Activated B cell treated with CpG ODN at 0.5 μM for 24 hours (primary cell): ENCODE results near the gene SLC25A33. TPM values are rescaled to one million over a fixed set of nuclear protein-coding genes. Genes with fewer than 3 reads are reported as not detected.
"Not testable (repeated sequence)": the region's sequence is repeated elsewhere in the genome, so short reads cannot be mapped to it uniquely, and the experiment has no call there.

Experiments used
- ATAC-seq: fragments of 200-7000 bp; cut with Tn5 transposase; one replicate; pipeline ENCODE4 v1.10.0; 2021; ENCODE audit warnings: low read depth, mild to moderate bottlenecking, moderate library complexity
- CTCF ChIA-PET: fragments of 350-600 bp; sonication (Branson Sonifier 250); formaldehyde crosslinking; loops from one replicate; lab custom pipeline; 2021; ENCODE audit warnings: antibody characterized with exemption; lab: Charles Lee
- POLR2A ChIA-PET: fragments of 350-600 bp; sonication (Branson Sonifier 250); formaldehyde crosslinking; loops from one replicate; lab custom pipeline; 2021; ENCODE audit warnings: antibody characterized with exemption; lab: Charles Lee
- DNase-seq: peaks from one replicate; pipeline ENCODE4 v3.0.0; 2022
- H3K27ac Mint-ChIP-seq: one replicate; pipeline ENCODE4 v1.8.0; 2020; ENCODE audit warnings: mixed read lengths
- H3K27me3 Mint-ChIP-seq: one replicate; pipeline ENCODE4 v1.8.0; 2021; ENCODE audit warnings: mixed read lengths
- H3K36me3 Mint-ChIP-seq: one replicate; pipeline ENCODE4 v1.8.0; 2021; ENCODE audit warnings: low read depth, mixed read lengths
- H3K4me1 Mint-ChIP-seq: one replicate; pipeline ENCODE4 v1.8.0; 2021; ENCODE audit warnings: mixed read lengths
- H3K4me3 Mint-ChIP-seq: one replicate; pipeline ENCODE4 v1.8.0; 2020; ENCODE audit warnings: mild to moderate bottlenecking, mixed read lengths
- H3K9me3 Mint-ChIP-seq: one replicate; pipeline ENCODE4 v1.8.0; 2020; ENCODE audit warnings: mixed read lengths
- CTCF ChIP-seq: fragments of 200-600 bp; IDR thresholded peaks from one replicate; pipeline ENCODE4 v1.8.0; 2022; ENCODE audit warnings: antibody characterized with exemption, mild to moderate bottlenecking
- intact Hi-C: fragments of 100-400 bp; cut with micrococcal nuclease; formaldehyde crosslinking; loops from one replicate; pipeline ENCODE4 v1.15.1; 2024
- total RNA-seq: library from RNA; stranded (reverse); gene quantifications from 2 replicates; pipeline ENCODE4 v1.2.3, GENCODE V29; 2022

SLC25A33 gene
- total RNA-seq, 1 donor from 2014 or later: 7.5 TPM

- Mint-ChIP-seq H3K36me3 (no peaks in the 10 kb centered on the region), H3K27me3 (peaks cover 4% of the 10 kb centered on the region), H3K9me3 (no peaks in the 10 kb centered on the region), H3K4me3 (no peak overlapping the region), H3K4me1 (no peaks in the 10 kb centered on the region), H3K27ac (no peak overlapping the region)
- ATAC-seq (no peak), DNase-seq (no peak)
- ChIA-PET CTCF (interaction anchor here (1.1 kb wide), 1 partner anchor 16 kb away, joined by 3 read pairs; no protein-coding TSS in a partner anchor), POLR2A (no interaction called here)
- intact Hi-C loops: no loop called here
- TF ChIP-seq CTCF: no peak
Observed at GRCh38 chr1:9506901-9507300, 32.4 kb upstream of the SLC25A33 start.

- CTCF ChIA-PET: no interaction called here
- no peak for TF ChIP-seq CTCF
- ATAC-seq (no peak), DNase-seq (no peak)
- H3K4me3 Mint-ChIP-seq: no peak overlapping the region
- H3K4me1 Mint-ChIP-seq: no peaks in the 10 kb centered on the region
- no peak overlapping the region for H3K27ac Mint-ChIP-seq
- intact Hi-C loops: no loop called here
- POLR2A ChIA-PET: no interaction called here
- no peaks in the 10 kb centered on the region for H3K27me3 Mint-ChIP-seq
- H3K9me3 Mint-ChIP-seq: no peaks in the 10 kb centered on the region
- no peaks in the 10 kb centered on the region for H3K36me3 Mint-ChIP-seq
Observed at GRCh38 chr1:9510130-9510529, 29.1 kb upstream of the SLC25A33 start.

- CTCF ChIA-PET, H3K4me3 Mint-ChIP-seq, H3K27me3 Mint-ChIP-seq, DNase-seq, H3K4me1 Mint-ChIP-seq, H3K27ac Mint-ChIP-seq, ATAC-seq, H3K9me3 Mint-ChIP-seq, intact Hi-C loops, H3K36me3 Mint-ChIP-seq: not testable (repeated sequence)
- POLR2A ChIA-PET: interaction anchor here (0.6 to 0.7 kb wide), 2 partner anchors 25 to 67 kb away, joined by 4 to 13 read pairs; no protein-coding TSS in a partner anchor
Observed at GRCh38 chr1:9515550-9515949, 23.7 kb upstream of the SLC25A33 start.

- CTCF ChIA-PET: no interaction called here
- Mint-ChIP-seq H3K4me1 (no peaks in the 10 kb centered on the region), H3K4me3 (no peak overlapping the region), H3K27me3 (peaks cover 2% of the 10 kb centered on the region), H3K27ac (no peak overlapping the region), H3K9me3 (no peaks in the 10 kb centered on the region), H3K36me3 (no peaks in the 10 kb centered on the region)
- TF ChIP-seq CTCF: no peak
- ATAC-seq (no peak), DNase-seq (no peak)
- POLR2A ChIA-PET: no interaction called here
- intact Hi-C loops: no loop called here
Observed at GRCh38 chr1:9518454-9518998, 20.7 kb upstream of the SLC25A33 start.

DNA sequence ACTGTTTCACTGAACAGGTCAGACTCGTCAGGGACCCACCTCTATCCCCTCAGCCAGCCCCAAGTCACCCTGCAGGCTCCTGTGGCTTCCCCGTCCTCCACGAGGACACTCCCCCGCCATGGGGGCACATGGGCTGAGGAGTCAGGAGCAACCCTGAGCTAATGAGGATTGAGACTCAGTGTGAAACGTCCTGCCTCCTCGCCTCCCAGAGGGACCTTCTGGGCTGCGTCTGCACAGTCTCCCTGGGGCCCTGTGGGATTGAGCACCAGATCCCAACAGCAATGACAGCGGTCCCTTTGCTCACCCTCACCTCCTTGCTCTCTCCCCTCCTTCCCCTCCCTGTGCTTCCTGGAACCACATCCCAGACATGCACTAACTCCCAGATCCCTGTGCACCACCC is 18.9 kb upstream of the SLC25A33 start:
- ChIA-PET CTCF (no interaction called here), POLR2A (no interaction called here)
- no peak for TF ChIP-seq CTCF
- H3K36me3 Mint-ChIP-seq: no peaks in the 10 kb centered on the region
- no peak for ATAC-seq
- H3K27me3 Mint-ChIP-seq: peaks cover 2% of the 10 kb centered on the region
- intact Hi-C loops: no loop called here
- no peaks in the 10 kb centered on the region for H3K4me1 Mint-ChIP-seq
- H3K4me3 Mint-ChIP-seq: no peak overlapping the region
- H3K9me3 Mint-ChIP-seq: no peaks in the 10 kb centered on the region
- H3K27ac Mint-ChIP-seq: no peak overlapping the region
- no peak for DNase-seq

DNA sequence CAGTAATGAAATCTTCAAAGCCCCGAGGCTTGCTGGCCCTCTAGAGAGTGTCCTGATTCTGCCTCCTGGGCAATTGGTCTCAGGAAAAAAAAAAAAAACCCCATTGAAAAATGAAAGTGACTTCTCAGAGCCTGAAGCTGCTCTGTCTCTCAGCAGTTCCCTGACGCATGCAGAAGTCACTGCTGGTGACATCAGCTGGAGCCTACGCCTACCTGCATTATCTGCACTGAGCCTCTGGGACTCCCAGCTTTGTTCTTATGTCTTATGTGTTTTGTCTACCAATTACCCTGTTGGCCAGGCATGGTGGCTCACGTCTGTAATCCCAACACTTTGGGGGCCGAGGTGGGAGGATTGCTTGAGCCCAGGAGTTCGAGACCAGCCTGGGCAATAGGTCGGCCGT is 10.1 kb upstream of the SLC25A33 start:
- ChIA-PET POLR2A (no interaction called here), CTCF (no interaction called here)
- Mint-ChIP-seq H3K4me1 (peaks cover 10% of the 10 kb centered on the region), H3K36me3 (no peaks in the 10 kb centered on the region), H3K9me3 (no peaks in the 10 kb centered on the region), H3K27ac (no peak overlapping the region), H3K4me3 (no peak overlapping the region), H3K27me3 (no peaks in the 10 kb centered on the region)
- no peak for TF ChIP-seq CTCF
- no peak for ATAC-seq
- intact Hi-C loops: no loop called here
- no peak for DNase-seq
